ENCODE measurements around the gene CALCB. TPM values are rescaled to one million over a fixed set of nuclear protein-coding genes. Genes with fewer than 3 reads are reported as not detected.
A peak's percentile ranks its signal among the peaks of the same experiment; 100 is the strongest.

CALCB gene
- total RNA-seq, 1 donor from 2014 or later: 0.62 TPM

DNA sequence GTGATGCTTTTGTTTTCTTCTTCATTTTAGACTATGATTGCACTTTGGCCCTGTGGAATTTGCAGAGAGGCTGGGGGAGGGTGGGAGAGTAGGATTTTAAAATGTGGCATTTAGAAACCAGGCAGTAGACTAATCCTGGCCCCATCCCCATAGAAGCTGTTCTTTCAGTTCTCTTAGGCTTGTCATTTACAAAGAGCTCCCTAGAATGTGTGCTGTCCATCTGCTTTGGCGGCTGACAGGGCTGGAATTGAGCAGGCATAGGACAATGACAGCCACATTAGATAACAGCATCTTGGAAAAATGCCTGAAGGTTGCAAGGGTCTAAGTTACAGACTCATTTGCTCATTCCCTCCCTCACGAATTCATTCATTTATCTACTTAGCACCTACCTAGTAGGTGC is 51.1 kb downstream of the CALCB start:
- Mint-ChIP-seq H3K36me3 (no peaks in the 10 kb centered on the region), H3K9me3 (no peaks in the 10 kb centered on the region), H3K27me3 (ENCODE audit: insufficient read depth, low read depth) (peaks cover 4% of the 10 kb centered on the region), H3K4me3 (no peak overlapping the region), H3K27ac (no peak overlapping the region), H3K4me1 (peaks cover 21% of the 10 kb centered on the region)
- Histone ChIP-seq H3K4me1 (no peaks in the 10 kb centered on the region), H3K27ac (no peak overlapping the region), H3K36me3 (no peaks in the 10 kb centered on the region), H3F3A (ENCODE audit: low read depth) (no peaks in the 10 kb centered on the region), H3K9ac (no peak overlapping the region), H3K79me2 (ENCODE audit: low read depth) (no peaks in the 10 kb centered on the region), H4K20me1 (ENCODE audit: low read depth) (no peaks in the 10 kb centered on the region), H3K4me2 (no peak overlapping the region), H3K9me3 (ENCODE audit: low read depth) (no peaks in the 10 kb centered on the region), H3K4me3 (no peak overlapping the region), H2AFZ (replicated peaks) (no peak overlapping the region), H3K27me3 (no peaks in the 10 kb centered on the region)
- peak; percentile 30 for DNase-seq (ENCODE audit: low spot score)
- TF ChIP-seq EZH2phosphoT487 (IDR thresholded peaks at IDR 0.05) (no peak), EZH2 (IDR thresholded peaks at IDR 0.05) (no peak)
- TF ChIP-seq, protein P1, sequence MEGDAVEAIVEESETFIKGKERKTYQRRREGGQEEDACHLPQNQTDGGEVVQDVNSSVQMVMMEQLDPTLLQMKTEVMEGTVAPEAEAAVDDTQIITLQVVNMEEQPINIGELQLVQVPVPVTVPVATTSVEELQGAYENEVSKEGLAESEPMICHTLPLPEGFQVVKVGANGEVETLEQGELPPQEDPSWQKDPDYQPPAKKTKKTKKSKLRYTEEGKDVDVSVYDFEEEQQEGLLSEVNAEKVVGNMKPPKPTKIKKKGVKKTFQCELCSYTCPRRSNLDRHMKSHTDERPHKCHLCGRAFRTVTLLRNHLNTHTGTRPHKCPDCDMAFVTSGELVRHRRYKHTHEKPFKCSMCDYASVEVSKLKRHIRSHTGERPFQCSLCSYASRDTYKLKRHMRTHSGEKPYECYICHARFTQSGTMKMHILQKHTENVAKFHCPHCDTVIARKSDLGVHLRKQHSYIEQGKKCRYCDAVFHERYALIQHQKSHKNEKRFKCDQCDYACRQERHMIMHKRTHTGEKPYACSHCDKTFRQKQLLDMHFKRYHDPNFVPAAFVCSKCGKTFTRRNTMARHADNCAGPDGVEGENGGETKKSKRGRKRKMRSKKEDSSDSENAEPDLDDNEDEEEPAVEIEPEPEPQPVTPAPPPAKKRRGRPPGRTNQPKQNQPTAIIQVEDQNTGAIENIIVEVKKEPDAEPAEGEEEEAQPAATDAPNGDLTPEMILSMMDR (IDR thresholded peaks at IDR 0.05): no peak

DNA sequence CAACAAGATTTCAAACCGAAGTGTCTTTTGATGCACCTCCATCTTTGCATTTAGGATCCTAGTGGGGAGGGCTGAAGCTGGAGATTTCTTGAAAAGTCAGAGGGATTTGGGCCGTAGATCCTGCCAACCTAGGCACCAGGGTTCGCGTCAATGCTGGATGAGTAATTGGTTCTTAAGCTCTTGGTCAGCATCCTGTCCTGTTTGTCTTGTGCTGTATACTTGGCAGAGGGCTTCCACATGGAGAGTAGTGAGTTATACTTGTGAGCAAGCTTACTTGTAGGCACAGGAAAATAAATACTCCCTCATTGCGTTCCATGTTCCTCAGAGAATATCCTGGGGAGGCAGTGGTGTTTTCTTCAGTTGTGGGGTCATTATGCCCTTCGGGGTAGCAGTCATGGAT is 53.9 kb downstream of the CALCB start:
- H3K4me1 Mint-ChIP-seq: peaks cover 21% of the 10 kb centered on the region
- TF ChIP-seq EZH2 (IDR thresholded peaks at IDR 0.05) (no peak), EZH2phosphoT487 (IDR thresholded peaks at IDR 0.05) (no peak)
- TF ChIP-seq, protein P1 (IDR thresholded peaks at IDR 0.05): no peak
- no peak overlapping the region for H3K27ac ChIP-seq
- H3K4me1 ChIP-seq: no peaks in the 10 kb centered on the region
- H3K4me2 ChIP-seq: no peak overlapping the region
- H3K9me3 ChIP-seq (ENCODE audit: low read depth): no peaks in the 10 kb centered on the region
- peaks cover 4% of the 10 kb centered on the region for H3K27me3 Mint-ChIP-seq (ENCODE audit: insufficient read depth, low read depth)
- no peaks in the 10 kb centered on the region for H3K27me3 ChIP-seq
- no peak for DNase-seq (ENCODE audit: low spot score)
- no peak overlapping the region for H3K4me3 Mint-ChIP-seq
- no peaks in the 10 kb centered on the region for H3K9me3 Mint-ChIP-seq
- H3K36me3 Mint-ChIP-seq: no peaks in the 10 kb centered on the region
- H3K4me3 ChIP-seq: no peak overlapping the region
- no peak overlapping the region for H3K9ac ChIP-seq
- no peaks in the 10 kb centered on the region for H3K79me2 ChIP-seq (ENCODE audit: low read depth)
- H2AFZ ChIP-seq (replicated peaks): no peak overlapping the region
- H3K27ac Mint-ChIP-seq: no peak overlapping the region
- no peaks in the 10 kb centered on the region for H3F3A ChIP-seq (ENCODE audit: low read depth)
- no peaks in the 10 kb centered on the region for H4K20me1 ChIP-seq (ENCODE audit: low read depth)
- no peaks in the 10 kb centered on the region for H3K36me3 ChIP-seq

Other genes starting within 250 kb of the CALCB start
- gene CYP2R1, start 181.4 kb upstream of the CALCB start, total RNA-seq (ENCODE audit: low replicate concordance): 28.8 and 29.9 TPM in 2 replicates
- not detected in 2 replicates for gene CALCA, start 101.2 kb upstream of the CALCB start, total RNA-seq (ENCODE audit: low replicate concordance)
- 0.09 and 0.87 TPM in 2 replicates for gene INSC, start 41.3 kb downstream of the CALCB start, total RNA-seq (ENCODE audit: low replicate concordance)

Data from neural progenitor cell (in vitro differentiated cells).